ENCODE results near the gene C16orf92. TPM values are rescaled to one million over a fixed set of nuclear protein-coding genes. Genes with fewer than 3 reads are reported as not detected.

C16orf92 gene
- total and polyA plus RNA-seq, 2 experiments from 2014 or later: 0.34 TPM; not detected in 1

- Histone ChIP-seq H4K20me1 (replicated peaks; ENCODE audit: insufficient read depth) (no peaks in the 10 kb centered on the region; the same call in 1 of the 2 replicates), H3K27ac (ENCODE audit: low read depth) (no peak overlapping the region), H3K4me1 (ENCODE audit: insufficient read depth) (no peaks in the 10 kb centered on the region), H3K79me2 (replicated peaks; ENCODE audit: insufficient read depth) (no peaks in the 10 kb centered on the region), H2AFZ (no peak overlapping the region), H3F3A (replicated peaks; ENCODE audit: low read depth) (no peaks in the 10 kb centered on the region), H3K27me3 (ENCODE audit: insufficient read depth) (no peaks in the 10 kb centered on the region), H3K36me3 (ENCODE audit: insufficient read depth) (peaks cover 17% of the 10 kb centered on the region), H3K9me2 (ENCODE audit: insufficient read depth) (no peaks in the 10 kb centered on the region), H3K4me2 (no peak overlapping the region), H3K4me3 (no peak overlapping the region)
- Mint-ChIP-seq H3K27ac (no peak overlapping the region), H3K9me3 (no peaks in the 10 kb centered on the region; the same call in 1 of the 3 replicates), H3K4me1 (no peaks in the 10 kb centered on the region; the same call in 2 of the 3 replicates), H3K36me3 (ENCODE audit: low read depth) (peaks cover 73% of the 10 kb centered on the region), H3K27me3 (ENCODE audit: insufficient read depth, low read depth, poor library complexity) (peaks cover 5% of the 10 kb centered on the region), H3K4me3 (no peak overlapping the region)
- ATAC-seq: no peak
- DNase-seq (ENCODE audit: low spot score): no peak
- TF ChIP-seq CTCF (conservative IDR thresholded peaks at IDR 0.05; ENCODE audit: low read depth in 2 of 2) (no peak), POLR2AphosphoS5 (IDR thresholded peaks at IDR 0.05; ENCODE audit: low read depth) (no peak), EZH2phosphoT487 (IDR thresholded peaks at IDR 0.05; ENCODE audit: unreplicated experiment) (no peak), ZNF331 (CRISPR knock-in tag; IDR thresholded peaks at IDR 0.05; ENCODE audit: low read depth) (no peak), REST (IDR thresholded peaks at IDR 0.05; ENCODE audit: unreplicated experiment) (no peak), STAT1 (IDR thresholded peaks at IDR 0.05; ENCODE audit: unreplicated experiment) (no peak), ZNF114 (CRISPR knock-in tag; IDR thresholded peaks at IDR 0.05) (no peak), JUNB (IDR thresholded peaks at IDR 0.05; ENCODE audit: unreplicated experiment) (no peak), NANOG (IDR thresholded peaks at IDR 0.05; ENCODE audit: borderline replicate concordance) (no peak), ZNF462 (CRISPR knock-in tag; IDR thresholded peaks at IDR 0.05) (no peak), EZH2 (IDR thresholded peaks at IDR 0.05; ENCODE audit: low read depth, unreplicated experiment) (no peak)
- TF ChIP-seq, protein P1, sequence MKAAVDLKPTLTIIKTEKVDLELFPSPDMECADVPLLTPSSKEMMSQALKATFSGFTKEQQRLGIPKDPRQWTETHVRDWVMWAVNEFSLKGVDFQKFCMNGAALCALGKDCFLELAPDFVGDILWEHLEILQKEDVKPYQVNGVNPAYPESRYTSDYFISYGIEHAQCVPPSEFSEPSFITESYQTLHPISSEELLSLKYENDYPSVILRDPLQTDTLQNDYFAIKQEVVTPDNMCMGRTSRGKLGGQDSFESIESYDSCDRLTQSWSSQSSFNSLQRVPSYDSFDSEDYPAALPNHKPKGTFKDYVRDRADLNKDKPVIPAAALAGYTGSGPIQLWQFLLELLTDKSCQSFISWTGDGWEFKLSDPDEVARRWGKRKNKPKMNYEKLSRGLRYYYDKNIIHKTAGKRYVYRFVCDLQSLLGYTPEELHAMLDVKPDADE (IDR thresholded peaks at IDR 0.05): no peak
Measured at GRCh38 chr16:29986931-29987330, 36.1 kb upstream of the C16orf92 start.
